Upper lobe of left lung (tissue), 4 donors: ENCODE data around the gene FCRL5.

ENCODE experiments used
- EP300 ChIP-seq, 4 donors: sonication (generic); formaldehyde crosslinking; IDR thresholded peaks; one replicate each; pipeline ENCODE4 v1.5.1; 2017; ENCODE audit warnings: antibody characterized with exemption in 4 of 4, control low read depth in 2 of 4
- POLR2A ChIP-seq, 4 donors: fragments of 450-650 bp; IDR thresholded peaks; one replicate each; pipeline ENCODE4 v1.5.1; 2016 to 2017; ENCODE audit warnings: antibody characterized with exemption in 4 of 4, mild to moderate bottlenecking in 2 of 4
- TF ChIP-seq, protein P1 (sequence below), 6 experiments: fragments of 450-650 bp in 4 of 6; fragments of 200-600 bp in 2 of 6; sonication (generic) in 2 of 6; IDR thresholded peaks; one replicate each; pipeline ENCODE4 v1.5.1; 2016 to 2019; ENCODE audit warnings: antibody characterized with exemption in 6 of 6

DNA sequence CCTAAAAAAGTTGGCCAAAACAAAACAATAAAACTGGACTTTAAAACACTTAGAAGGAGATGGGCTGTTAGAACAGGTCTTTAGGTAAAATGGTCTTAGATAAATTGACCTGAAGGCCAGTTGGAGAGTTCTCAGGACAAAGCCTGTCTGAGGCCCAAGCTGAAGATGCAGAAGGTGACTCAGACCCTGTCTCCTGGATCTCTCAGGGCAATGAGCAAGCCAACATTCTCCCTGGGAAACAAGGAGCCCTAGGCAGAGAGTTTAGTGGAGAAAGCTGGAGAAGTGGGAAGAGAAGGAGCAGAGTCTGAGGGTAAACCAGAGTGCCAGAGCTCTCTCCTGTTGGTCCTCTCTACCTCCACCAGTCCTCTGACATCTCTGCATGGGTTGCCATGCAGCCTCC is 70.1 kb downstream of the FCRL5 start:
- no peak for TF ChIP-seq EP300 (IDR thresholded peaks at IDR 0.05)
- TF ChIP-seq POLR2A (IDR thresholded peaks at IDR 0.05), result no peak
- TF ChIP-seq, protein P1, sequence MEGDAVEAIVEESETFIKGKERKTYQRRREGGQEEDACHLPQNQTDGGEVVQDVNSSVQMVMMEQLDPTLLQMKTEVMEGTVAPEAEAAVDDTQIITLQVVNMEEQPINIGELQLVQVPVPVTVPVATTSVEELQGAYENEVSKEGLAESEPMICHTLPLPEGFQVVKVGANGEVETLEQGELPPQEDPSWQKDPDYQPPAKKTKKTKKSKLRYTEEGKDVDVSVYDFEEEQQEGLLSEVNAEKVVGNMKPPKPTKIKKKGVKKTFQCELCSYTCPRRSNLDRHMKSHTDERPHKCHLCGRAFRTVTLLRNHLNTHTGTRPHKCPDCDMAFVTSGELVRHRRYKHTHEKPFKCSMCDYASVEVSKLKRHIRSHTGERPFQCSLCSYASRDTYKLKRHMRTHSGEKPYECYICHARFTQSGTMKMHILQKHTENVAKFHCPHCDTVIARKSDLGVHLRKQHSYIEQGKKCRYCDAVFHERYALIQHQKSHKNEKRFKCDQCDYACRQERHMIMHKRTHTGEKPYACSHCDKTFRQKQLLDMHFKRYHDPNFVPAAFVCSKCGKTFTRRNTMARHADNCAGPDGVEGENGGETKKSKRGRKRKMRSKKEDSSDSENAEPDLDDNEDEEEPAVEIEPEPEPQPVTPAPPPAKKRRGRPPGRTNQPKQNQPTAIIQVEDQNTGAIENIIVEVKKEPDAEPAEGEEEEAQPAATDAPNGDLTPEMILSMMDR (IDR thresholded peaks at IDR 0.05), result no peak
